Gastrocnemius medialis (tissue), 4 donors: ENCODE results near the gene LAMTOR2.

Experiments used
- POLR2A ChIP-seq, 2 donors: fragments of 450-650 bp; IDR thresholded peaks; one replicate each; pipeline ENCODE4 v1.6.1; 2017; ENCODE audit warnings: antibody characterized with exemption in 2 of 2, mild to moderate bottlenecking in 2 of 2, moderate library complexity in 2 of 2
- TF ChIP-seq, protein P1 (sequence below), 5 experiments: fragments of 450-650 bp in 3 of 5; fragments of 200-600 bp in 2 of 5; sonication (generic) in 2 of 5; IDR thresholded peaks in 4 of 5; conservative IDR thresholded peaks in 1 of 5; 1 replicate in 4 of 5; 2 replicates in 1 of 5; pipeline ENCODE4 v1.5.1; 2016 to 2019; ENCODE audit warnings: antibody characterized with exemption in 5 of 5, mild to moderate bottlenecking in 3 of 5, moderate library complexity in 3 of 5

DNA sequence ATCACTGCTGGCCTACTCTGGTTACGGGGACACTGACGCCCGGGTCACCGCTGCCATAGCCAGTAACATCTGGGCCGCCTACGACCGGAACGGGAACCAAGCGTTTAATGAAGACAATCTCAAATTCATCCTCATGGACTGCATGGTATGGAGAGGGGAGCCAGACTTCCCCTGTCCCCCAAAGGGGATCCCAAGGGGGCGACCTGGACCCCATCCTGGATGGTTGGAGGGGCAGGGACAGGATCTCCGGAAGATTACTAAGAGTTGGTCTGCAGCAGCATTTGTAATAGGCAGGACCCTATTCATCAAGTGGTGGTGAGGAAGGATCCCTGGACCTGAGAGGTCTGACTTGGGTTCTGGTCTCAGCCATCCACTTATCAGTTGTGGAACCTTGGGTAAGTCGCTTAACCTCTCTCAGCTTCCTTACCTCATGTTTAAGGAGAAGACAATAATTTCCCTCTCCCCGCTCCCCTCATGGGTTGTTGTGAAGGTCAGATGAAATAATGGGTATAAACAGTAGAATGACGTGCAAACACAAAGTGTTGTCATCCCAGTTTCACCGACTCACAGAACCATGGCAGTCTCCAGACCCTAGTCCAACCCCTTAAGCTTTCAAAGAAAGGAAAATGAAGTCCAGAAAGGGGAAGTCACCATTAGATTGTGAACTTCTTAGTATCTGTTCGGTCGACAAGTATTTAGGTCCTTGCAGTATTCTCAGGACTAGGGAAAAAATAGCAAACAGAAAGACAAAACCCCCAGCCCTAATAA lies 883 bp downstream of the LAMTOR2 start:
- TF ChIP-seq POLR2A (IDR thresholded peaks at IDR 0.05): no peak
- TF ChIP-seq, protein P1, sequence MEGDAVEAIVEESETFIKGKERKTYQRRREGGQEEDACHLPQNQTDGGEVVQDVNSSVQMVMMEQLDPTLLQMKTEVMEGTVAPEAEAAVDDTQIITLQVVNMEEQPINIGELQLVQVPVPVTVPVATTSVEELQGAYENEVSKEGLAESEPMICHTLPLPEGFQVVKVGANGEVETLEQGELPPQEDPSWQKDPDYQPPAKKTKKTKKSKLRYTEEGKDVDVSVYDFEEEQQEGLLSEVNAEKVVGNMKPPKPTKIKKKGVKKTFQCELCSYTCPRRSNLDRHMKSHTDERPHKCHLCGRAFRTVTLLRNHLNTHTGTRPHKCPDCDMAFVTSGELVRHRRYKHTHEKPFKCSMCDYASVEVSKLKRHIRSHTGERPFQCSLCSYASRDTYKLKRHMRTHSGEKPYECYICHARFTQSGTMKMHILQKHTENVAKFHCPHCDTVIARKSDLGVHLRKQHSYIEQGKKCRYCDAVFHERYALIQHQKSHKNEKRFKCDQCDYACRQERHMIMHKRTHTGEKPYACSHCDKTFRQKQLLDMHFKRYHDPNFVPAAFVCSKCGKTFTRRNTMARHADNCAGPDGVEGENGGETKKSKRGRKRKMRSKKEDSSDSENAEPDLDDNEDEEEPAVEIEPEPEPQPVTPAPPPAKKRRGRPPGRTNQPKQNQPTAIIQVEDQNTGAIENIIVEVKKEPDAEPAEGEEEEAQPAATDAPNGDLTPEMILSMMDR (IDR thresholded peaks at IDR 0.05 in 4 of 5, conservative IDR thresholded peaks at IDR 0.05 in 1 of 5): no peak
